T-helper 1 cell treated with Interleukin-12 subunit alpha and Interleukin-12 subunit beta and Interleukin-4 antibody, amounts not matched to agents 30 μg/mL and 1 μg/mL, for 36 hours (primary cell): ENCODE data around the gene CNOT3.

ENCODE experiments used
- H3K27ac Mint-ChIP-seq: one replicate; pipeline ENCODE4 v1.8.0; 2021; ENCODE audit warnings: mild to moderate bottlenecking, mixed read lengths
- H3K27me3 Mint-ChIP-seq: one replicate; pipeline ENCODE4 v1.8.0; 2021; ENCODE audit warnings: low read depth, mixed read lengths
- H3K36me3 Mint-ChIP-seq: one replicate; pipeline ENCODE4 v1.8.0; 2021; ENCODE audit warnings: low read depth, mixed read lengths
- H3K4me1 Mint-ChIP-seq: one replicate; pipeline ENCODE4 v1.8.0; 2021; ENCODE audit warnings: low read depth, mixed read lengths
- H3K4me3 Mint-ChIP-seq: one replicate; pipeline ENCODE4 v1.8.0; 2021; ENCODE audit warnings: mild to moderate bottlenecking, moderate library complexity, mixed read lengths
- H3K9me3 Mint-ChIP-seq: one replicate; pipeline ENCODE4 v1.8.0; 2021; ENCODE audit warnings: mixed read lengths

Gene CNOT3

GRCh38 chr19:54197121-54197520 is 59.6 kb downstream of the CNOT3 start:
- no peaks in the 10 kb centered on the region for H3K9me3 Mint-ChIP-seq
- peaks cover 24% of the 10 kb centered on the region for H3K4me1 Mint-ChIP-seq
- no peaks in the 10 kb centered on the region for H3K27me3 Mint-ChIP-seq
- H3K36me3 Mint-ChIP-seq = peaks cover 30% of the 10 kb centered on the region
- H3K4me3 Mint-ChIP-seq = no peak overlapping the region
- no peak overlapping the region for H3K27ac Mint-ChIP-seq

- H3K4me3 Mint-ChIP-seq = peak overlapping the region; percentile 60
- H3K9me3 Mint-ChIP-seq = no peaks in the 10 kb centered on the region
- H3K27me3 Mint-ChIP-seq = no peaks in the 10 kb centered on the region
- peaks cover 40% of the 10 kb centered on the region for H3K36me3 Mint-ChIP-seq
- H3K27ac Mint-ChIP-seq = peak overlapping the region; percentile 72
- H3K4me1 Mint-ChIP-seq = peaks cover 29% of the 10 kb centered on the region
These were observed 61.8 kb downstream of the CNOT3 start for GRCh38 chr19:54199401-54199800.

- no peaks in the 10 kb centered on the region for H3K9me3 Mint-ChIP-seq
- H3K36me3 Mint-ChIP-seq = peaks cover 46% of the 10 kb centered on the region
- H3K4me1 Mint-ChIP-seq = peaks cover 41% of the 10 kb centered on the region
- no peaks in the 10 kb centered on the region for H3K27me3 Mint-ChIP-seq
- H3K4me3 Mint-ChIP-seq = peak overlapping the region; percentile 97
- H3K27ac Mint-ChIP-seq = peak overlapping the region; percentile 95
These were observed 63.7 kb downstream of the CNOT3 start for GRCh38 chr19:54201172-54201701.

GRCh38 chr19:54201980-54202379 is 64.4 kb downstream of the CNOT3 start:
- H3K36me3 Mint-ChIP-seq = peaks cover 53% of the 10 kb centered on the region
- H3K27ac Mint-ChIP-seq = peak overlapping the region; percentile 49

GRCh38 chr19:54203151-54203611 is 65.6 kb downstream of the CNOT3 start:
- Mint-ChIP-seq H3K27me3 (no peaks in the 10 kb centered on the region), H3K36me3 (peaks cover 65% of the 10 kb centered on the region), H3K27ac (no peak overlapping the region), H3K4me3 (peak overlapping the region; percentile 97), H3K9me3 (no peaks in the 10 kb centered on the region), H3K4me1 (peaks cover 54% of the 10 kb centered on the region)

More at GRCh38 chr19:54201980-54202379, 64.4 kb downstream of the CNOT3 start:
- peak overlapping the region; percentile 97 for H3K4me3 Mint-ChIP-seq
- no peaks in the 10 kb centered on the region for H3K27me3 Mint-ChIP-seq
- H3K9me3 Mint-ChIP-seq = no peaks in the 10 kb centered on the region
- H3K4me1 Mint-ChIP-seq = peaks cover 43% of the 10 kb centered on the region

GRCh38 chr19:54204767-54205468 is 67.4 kb downstream of the CNOT3 start:
- Mint-ChIP-seq H3K9me3 (no peaks in the 10 kb centered on the region), H3K27me3 (no peaks in the 10 kb centered on the region), H3K4me1 (peaks cover 55% of the 10 kb centered on the region), H3K27ac (peak overlapping the region; percentile 1), H3K36me3 (peaks cover 70% of the 10 kb centered on the region), H3K4me3 (peak overlapping the region; percentile 2)
